Liver (tissue), 9 donors: ENCODE measurements around the gene FREY1. TPM values are rescaled to one million over a fixed set of nuclear protein-coding genes. Genes with fewer than 3 reads are reported as not detected.

Experiments
- DNase-seq: peaks from one replicate; pipeline ENCODE4 v3.0.0-alpha.2; 2017; ENCODE audit warnings: low spot score
- H3K27ac ChIP-seq, 2 donors: one replicate each; pipeline ENCODE4 v1.7.0; 2013; ENCODE audit warnings: inconsistent platforms in 2 of 2, low read length in 2 of 2, control low read depth in 1 of 2, low read depth in 1 of 2, mild to moderate bottlenecking in 1 of 2
- H3K27me3 ChIP-seq, 4 donors: one replicate each; pipeline versions ENCODE4 v1.6.1 to v1.7.0; 2013; ENCODE audit warnings: low read length in 3 of 4, inconsistent platforms in 1 of 4, mild to moderate bottlenecking in 1 of 4, moderate library complexity in 1 of 4; ENCODE audit not compliant: control insufficient read depth in 4 of 4, insufficient read depth in 4 of 4
- H3K36me3 ChIP-seq, 4 donors: one replicate each; pipeline versions ENCODE4 v1.6.1 to v1.7.0; 2013; ENCODE audit warnings: low read length in 3 of 4, mild to moderate bottlenecking in 3 of 4, low read depth in 1 of 4, moderate library complexity in 1 of 4; ENCODE audit not compliant: control insufficient read depth in 4 of 4, insufficient read depth in 3 of 4
- H3K4me1 ChIP-seq, 4 donors: one replicate each; pipeline versions ENCODE4 v1.6.1 to v1.7.0; 2013; ENCODE audit warnings: low read length in 3 of 4, mild to moderate bottlenecking in 3 of 4, moderate library complexity in 1 of 4; ENCODE audit not compliant: control insufficient read depth in 4 of 4, insufficient read depth in 4 of 4
- H3K4me3 ChIP-seq, 3 donors: one replicate each; pipeline versions ENCODE4 v1.6.1 to v1.7.0; 2013; ENCODE audit warnings: low read length in 3 of 3, control low read depth in 1 of 3, low read depth in 1 of 3, mild to moderate bottlenecking in 1 of 3
- H3K9ac ChIP-seq, 2 donors: one replicate each; pipeline ENCODE4 v1.7.0; 2013; ENCODE audit warnings: low read length in 2 of 2, mild to moderate bottlenecking in 2 of 2, moderate library complexity in 2 of 2, control low read depth in 1 of 2, low read depth in 1 of 2
- H3K9me3 ChIP-seq, 4 donors: one replicate each; pipeline versions ENCODE4 v1.6.1 to v1.7.0; 2013; ENCODE audit warnings: low read length in 3 of 4; ENCODE audit not compliant: control insufficient read depth in 4 of 4
- ATF3 ChIP-seq: IDR thresholded peaks from 2 replicates; pipeline ENCODE4 v1.6.1; 2016; ENCODE audit warnings: antibody characterized with exemption
- CTCF ChIP-seq: fragments of 150-350 bp; IDR thresholded peaks from 2 replicates; pipeline ENCODE4 v1.5.1; 2017; ENCODE audit warnings: improper control_type of control experiment, low read depth, low read length; ENCODE audit not compliant: missing input control
- EGR1 ChIP-seq, 2 donors: IDR thresholded peaks; 2 replicates each; pipeline ENCODE4 v1.6.1; 2016 to 2018; ENCODE audit warnings: antibody characterized with exemption in 2 of 2, low read depth in 2 of 2
- FOXA1 ChIP-seq: IDR thresholded peaks from 2 replicates; pipeline ENCODE4 v1.6.1; 2016; ENCODE audit warnings: antibody characterized with exemption
- FOXA2 ChIP-seq: IDR thresholded peaks from 2 replicates; pipeline ENCODE4 v1.6.1; 2016; ENCODE audit warnings: antibody characterized with exemption
- GABPA ChIP-seq, 2 donors: IDR thresholded peaks in 1 of 2; conservative IDR thresholded peaks in 1 of 2; 2 replicates each; pipeline ENCODE4 v1.6.1; 2016; ENCODE audit warnings: antibody characterized with exemption in 2 of 2, mild to moderate bottlenecking in 1 of 2, moderate library complexity in 1 of 2
- HNF4A ChIP-seq, 2 donors: conservative IDR thresholded peaks; 2 replicates each; pipeline ENCODE4 v1.6.1; 2016; ENCODE audit warnings: antibody characterized with exemption in 2 of 2, mild to moderate bottlenecking in 2 of 2
- HNF4G ChIP-seq: IDR thresholded peaks from 2 replicates; pipeline ENCODE4 v1.6.1; 2016; ENCODE audit warnings: antibody characterized with exemption
- JUND ChIP-seq, 2 donors: IDR thresholded peaks; 2 replicates each; pipeline ENCODE4 v1.6.1; 2016; ENCODE audit warnings: antibody characterized with exemption in 2 of 2
- MAX ChIP-seq: IDR thresholded peaks from 2 replicates; pipeline ENCODE4 v1.6.1; 2016; ENCODE audit warnings: antibody characterized with exemption
- NR2F2 ChIP-seq: IDR thresholded peaks from 2 replicates; pipeline ENCODE4 v1.6.1; 2016; ENCODE audit warnings: antibody characterized with exemption
- RAD21 ChIP-seq, 2 donors: IDR thresholded peaks; 2 replicates each; pipeline ENCODE4 v1.6.1; 2016; ENCODE audit warnings: antibody characterized with exemption in 2 of 2, mild to moderate bottlenecking in 2 of 2
- REST ChIP-seq: IDR thresholded peaks from 2 replicates; pipeline ENCODE4 v1.6.1; 2016; ENCODE audit warnings: antibody characterized with exemption, mild to moderate bottlenecking
- RXRA ChIP-seq, 2 donors: IDR thresholded peaks; 2 replicates each; pipeline ENCODE4 v1.6.1; 2017 to 2018; ENCODE audit warnings: antibody characterized with exemption in 2 of 2, mild to moderate bottlenecking in 1 of 2
- SP1 ChIP-seq: IDR thresholded peaks from 2 replicates; pipeline ENCODE4 v1.6.1; 2018; ENCODE audit warnings: antibody characterized with exemption, mild to moderate bottlenecking
- TAF1 ChIP-seq: conservative IDR thresholded peaks from 2 replicates; pipeline ENCODE4 v1.6.1; 2016; ENCODE audit warnings: antibody characterized with exemption, mild to moderate bottlenecking
- YY1 ChIP-seq: IDR thresholded peaks from 2 replicates; pipeline ENCODE4 v1.6.1; 2016; ENCODE audit warnings: antibody characterized with exemption, mild to moderate bottlenecking
- ZBTB33 ChIP-seq: IDR thresholded peaks from 2 replicates; pipeline ENCODE4 v1.6.1; 2016; ENCODE audit warnings: antibody characterized with exemption
- WGBS: extraction: QIAGEN DNeasy Blood & Tissue Kit; methylation state at CpG from one replicate; pipeline ENCODE4 v1.1.7; 2013; 5-methylcytosine and 5-hydroxymethylcytosine counted together
- polyA plus RNA-seq, 2 donors: library from polyadenylated mRNA; stranded (reverse) in 1 of 2; unstranded in 1 of 2; fragments of 200-250 nt in 1 of 2; fragments of >200 nt in 1 of 2; fragmentation: Nextera tagmentation in 1 of 2; extraction: Ambion mirVana in 1 of 2; gene quantifications; one replicate each; pipeline versions ENCODE4 v1.2.1 to v1.2.3, GENCODE V29; 2013 to 2015
- total RNA-seq, 2 donors: library from RNA; depleted of rRNA; stranded (reverse); fragments of >200 nt; gene quantifications; one replicate each; pipeline ENCODE4 v1.2.3, GENCODE V29; 2014
- donor health status: healthy.
- donor health status: healthy.
- donor health status: healthy.
- donor health status: healthy.
- donor health status: healthy.

The FREY1 gene
- total and polyA plus RNA-seq, 4 donors: 0.18 to 2.1 (median 0.75) TPM; not detected in 1

GRCh38 chr11:45889966-45890365, 17.1 kb downstream of the FREY1 start:
- DNase-seq: no peak
- TF ChIP-seq RAD21 (IDR thresholded peaks at IDR 0.05): no peak
- TF ChIP-seq CTCF: no peak
- TF ChIP-seq MAX: no peak
- no peak for TF ChIP-seq YY1
- no peak for TF ChIP-seq ZBTB33
- TF ChIP-seq JUND (IDR thresholded peaks at IDR 0.05): no peak
- TF ChIP-seq TAF1: no peak
- no peak for TF ChIP-seq HNF4G
- no peak for TF ChIP-seq FOXA2
- no peak for TF ChIP-seq EGR1 (IDR thresholded peaks at IDR 0.05; ENCODE audit: low read depth in 2 of 2)
- no peak for TF ChIP-seq SP1
- no peak for TF ChIP-seq HNF4A (conservative IDR thresholded peaks at IDR 0.05)
- no peak for TF ChIP-seq FOXA1
- TF ChIP-seq GABPA (IDR thresholded peaks at IDR 0.05 in 1 of 2, conservative IDR thresholded peaks at IDR 0.05 in 1 of 2): no peak
- no peak for TF ChIP-seq RXRA (IDR thresholded peaks at IDR 0.05)
- TF ChIP-seq REST: no peak
- no peak for TF ChIP-seq ATF3
- no peak for TF ChIP-seq NR2F2
- no peak overlapping the region for H3K4me3 ChIP-seq
- H3K9me3 ChIP-seq: no peaks in the 10 kb centered on the region
- peaks cover 6 to 29% (median 18%) of the 10 kb centered on the region in 4 donors for H3K4me1 ChIP-seq
- no peak overlapping the region for H3K9ac ChIP-seq
- H3K27me3 ChIP-seq: no peaks in the 10 kb centered on the region
- H3K27ac ChIP-seq: no peak overlapping the region
- WGBS: 95% methylated on average over 9 of the region's 9 CpGs
- H3K36me3 ChIP-seq: no peaks in the 10 kb centered on the region
